HUES48 (cell line): ENCODE data around the gene VPS16.
"Not testable (repeated sequence)": the region's sequence is repeated elsewhere in the genome, so short reads cannot be mapped to it uniquely, and the experiment has no call there.

Experiments used
- H3K27ac ChIP-seq: one replicate; pipeline ENCODE4 v1.7.0; 2013; ENCODE audit warnings: low read depth, low read length, inconsistent platforms
- H3K27me3 ChIP-seq: 2 replicates; pipeline ENCODE4 v1.6.1; 2013; ENCODE audit warnings: mild to moderate bottlenecking, low read length; ENCODE audit not compliant: control insufficient read depth, insufficient read depth
- H3K36me3 ChIP-seq: 2 replicates; pipeline ENCODE4 v1.6.1; 2013; ENCODE audit warnings: low read length; ENCODE audit not compliant: control insufficient read depth, insufficient read depth
- H3K4me1 ChIP-seq: 2 replicates; pipeline ENCODE4 v1.6.1; 2013; ENCODE audit warnings: mild to moderate bottlenecking, low read length; ENCODE audit not compliant: control insufficient read depth, insufficient read depth
- H3K4me3 ChIP-seq: 2 replicates; pipeline ENCODE4 v1.5.1; 2013; ENCODE audit warnings: mild to moderate bottlenecking, low read depth, low read length
- H3K9ac ChIP-seq: 2 replicates; pipeline ENCODE4 v1.6.1; 2013; ENCODE audit warnings: mild to moderate bottlenecking, low read depth, low read length, moderate library complexity
- H3K9me3 ChIP-seq: 2 replicates; pipeline ENCODE4 v1.6.1; 2013; ENCODE audit warnings: low read length; ENCODE audit not compliant: control insufficient read depth, insufficient read depth

VPS16 gene

DNA sequence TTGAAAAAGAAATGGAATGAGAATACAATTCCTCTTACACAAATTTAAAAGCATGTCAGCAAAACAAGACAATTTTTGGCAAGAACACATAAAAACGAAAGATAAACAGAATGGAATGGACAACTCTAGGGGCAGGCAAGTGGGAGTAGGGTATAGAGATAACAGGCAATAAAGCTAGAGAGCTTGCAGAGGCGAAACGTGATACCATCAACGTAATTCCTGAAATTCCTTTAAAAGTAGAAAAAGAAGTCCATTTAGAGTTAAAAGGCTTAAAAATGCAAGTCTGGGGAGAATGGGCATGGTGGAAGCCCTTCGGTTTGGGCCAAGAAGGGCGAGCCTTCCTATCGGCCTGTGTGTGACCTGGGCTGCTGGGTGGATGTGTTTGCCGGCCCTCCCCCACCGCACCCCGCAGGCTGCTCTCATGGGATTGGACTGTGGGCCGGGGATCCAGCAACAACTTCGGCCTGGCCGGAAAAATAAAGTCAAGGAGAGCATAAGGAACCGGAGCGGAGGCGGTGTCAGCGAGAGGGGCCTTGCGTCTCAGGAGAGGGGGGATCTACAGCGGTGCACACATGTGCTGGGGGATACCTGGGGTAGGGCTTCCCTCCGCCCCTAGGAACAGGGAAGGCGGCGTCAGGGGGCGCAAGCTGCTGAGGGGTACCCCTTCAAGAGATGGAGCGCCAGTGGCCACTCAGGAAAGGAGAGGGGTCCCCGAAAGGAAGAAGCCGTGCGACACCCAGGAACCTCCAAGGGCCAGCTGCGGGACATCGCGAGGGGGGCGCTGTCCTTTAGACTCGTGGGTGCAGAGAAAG, 20.3 kb upstream of the VPS16 start:
- Histone ChIP-seq H3K4me1 (peaks cover 10% of the 10 kb centered on the region), H3K4me3 (peak overlapping the region; percentile 10), H3K27me3 (peaks cover 49% of the 10 kb centered on the region)

DNA sequence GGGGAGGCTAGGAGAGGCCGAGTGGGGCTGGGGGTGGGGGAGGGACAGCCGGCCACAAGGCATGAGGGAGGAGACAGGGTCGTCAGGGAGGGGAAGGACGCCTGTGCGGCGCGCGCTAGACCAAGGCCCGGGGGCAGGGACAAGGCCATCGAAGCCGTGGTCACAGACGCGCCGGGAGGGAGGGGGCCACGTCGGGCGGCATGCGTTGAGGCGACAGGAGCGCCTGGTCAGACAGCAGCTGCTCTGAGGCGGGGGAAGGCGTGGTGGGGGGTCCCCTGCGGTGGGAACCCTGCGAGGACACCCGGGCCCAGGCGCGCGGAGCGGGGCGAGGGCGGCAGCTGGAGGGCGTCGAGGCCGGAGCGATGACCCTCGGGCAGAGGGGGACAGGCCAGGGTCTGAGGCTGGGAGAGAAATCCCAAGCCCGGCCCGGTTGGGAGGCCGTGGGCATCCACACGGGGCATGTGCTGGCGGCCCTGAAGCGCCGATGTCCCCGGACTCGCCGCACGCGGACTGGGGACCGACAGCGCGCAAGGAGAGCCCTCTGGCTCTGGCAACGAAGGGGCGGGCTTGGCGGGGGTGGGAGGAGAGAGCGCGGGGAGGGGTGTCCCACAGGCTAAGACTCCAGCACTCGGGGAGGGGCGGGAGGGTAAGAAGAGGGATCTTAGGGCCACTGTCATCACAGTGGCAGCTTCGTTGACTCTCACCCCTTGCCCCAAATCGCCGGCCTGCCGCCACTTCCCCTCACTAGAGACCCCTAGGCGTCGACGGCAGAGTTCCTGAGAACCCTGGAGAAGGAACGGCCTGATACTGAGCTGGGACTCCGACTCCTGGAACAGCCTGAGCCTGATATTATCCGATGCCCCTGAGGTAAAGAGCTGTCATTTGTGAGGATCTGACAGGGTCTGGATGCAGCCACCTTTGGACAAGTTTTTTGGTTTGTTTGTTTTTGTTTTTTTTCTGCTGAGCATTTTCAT, 19.4 kb upstream of the VPS16 start:
- no peaks in the 10 kb centered on the region for H3K36me3 ChIP-seq
- no peak overlapping the region for H3K9ac ChIP-seq
- peak overlapping the region; percentile 39; the same call in 1 of the 2 replicates for H3K4me3 ChIP-seq
- peaks cover 10% of the 10 kb centered on the region for H3K4me1 ChIP-seq
- peaks cover 52% of the 10 kb centered on the region for H3K27me3 ChIP-seq
- no peaks in the 10 kb centered on the region for H3K9me3 ChIP-seq
- no peak overlapping the region for H3K27ac ChIP-seq

More for the DNA sequence above, 20.3 kb upstream of the VPS16 start:
- Histone ChIP-seq H3K27ac (no peak overlapping the region), H3K9ac (no peak overlapping the region), H3K9me3 (no peaks in the 10 kb centered on the region), H3K36me3 (no peaks in the 10 kb centered on the region)

DNA sequence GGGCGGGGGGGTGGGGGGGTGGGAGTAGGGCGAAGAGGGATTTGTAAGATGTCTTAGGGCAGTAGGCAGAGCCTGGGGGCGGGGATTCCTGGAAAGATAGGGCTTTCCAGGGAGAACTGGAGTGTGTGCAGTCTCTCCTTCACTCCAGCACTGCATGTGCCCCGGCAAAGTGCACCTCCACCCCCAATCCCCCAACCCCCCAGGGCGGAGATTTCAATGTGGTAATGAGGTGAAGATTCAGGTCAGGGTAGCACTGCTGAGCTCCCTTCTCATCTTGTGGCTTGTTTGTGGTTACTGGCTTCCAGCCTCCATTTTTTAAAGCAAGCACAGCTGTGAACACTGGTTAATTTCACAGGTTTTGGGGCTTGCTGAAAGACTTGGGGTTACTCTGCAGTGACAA, 18.5 kb upstream of the VPS16 start:
- Histone ChIP-seq H3K27me3 (peaks cover 52% of the 10 kb centered on the region), H3K9ac (no peak overlapping the region)

DNA sequence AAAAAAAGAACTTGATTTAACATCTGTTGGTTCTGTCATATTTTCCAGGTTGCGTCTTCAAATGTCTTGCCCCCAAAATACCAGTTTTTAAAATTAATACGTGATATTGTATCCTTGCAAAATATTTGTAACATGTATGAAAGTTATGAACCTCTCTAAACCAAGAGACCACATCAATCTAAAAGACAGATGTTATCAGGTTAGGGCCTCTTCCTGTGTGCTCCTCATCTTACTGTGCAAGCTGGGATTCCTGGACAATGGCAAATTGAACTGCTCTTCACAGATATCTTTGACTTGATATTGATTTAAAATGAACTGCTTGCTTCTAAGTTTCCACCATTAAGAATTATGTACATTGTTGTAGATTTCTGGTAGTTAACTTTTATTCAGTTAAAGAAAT, 14.8 kb upstream of the VPS16 start:
- H3K9ac ChIP-seq: no peak overlapping the region
- no peaks in the 10 kb centered on the region for H3K36me3 ChIP-seq
- no peaks in the 10 kb centered on the region for H3K4me1 ChIP-seq
- no peak overlapping the region for H3K27ac ChIP-seq
- H3K27me3 ChIP-seq: peaks cover 41% of the 10 kb centered on the region
- H3K9me3 ChIP-seq: no peaks in the 10 kb centered on the region
- H3K4me3 ChIP-seq: no peak overlapping the region

More for the DNA sequence above, 18.5 kb upstream of the VPS16 start:
- Histone ChIP-seq H3K27ac (no peak overlapping the region), H3K4me3 (peak overlapping the region; percentile 35; the same call in 1 of the 2 replicates), H3K36me3 (no peaks in the 10 kb centered on the region), H3K9me3 (no peaks in the 10 kb centered on the region), H3K4me1 (peaks cover 10% of the 10 kb centered on the region)

DNA sequence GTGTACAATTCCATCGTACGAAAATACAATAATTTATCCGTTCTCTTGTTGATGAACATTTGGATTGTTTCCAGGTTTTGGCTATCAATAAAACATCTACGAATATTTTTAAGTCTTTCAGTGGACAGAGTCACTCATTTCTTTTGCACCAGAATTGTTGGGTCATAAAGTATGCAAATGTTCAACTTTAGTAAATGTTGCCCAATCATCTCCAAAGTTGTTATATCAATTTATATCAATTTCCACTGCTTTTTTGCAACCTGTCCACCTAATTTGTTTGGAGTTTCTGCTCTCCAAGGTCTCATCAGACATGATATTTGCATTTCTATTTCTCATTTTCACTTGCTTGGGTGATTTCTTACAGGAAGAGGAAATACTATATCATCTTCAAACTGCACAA, 13.9 kb upstream of the VPS16 start:
- H3K27ac ChIP-seq: no peak overlapping the region
- no peak overlapping the region for H3K4me3 ChIP-seq
- peaks cover 32% of the 10 kb centered on the region for H3K27me3 ChIP-seq
- H3K9me3 ChIP-seq: no peaks in the 10 kb centered on the region
- no peaks in the 10 kb centered on the region for H3K36me3 ChIP-seq
- H3K9ac ChIP-seq: no peak overlapping the region
- no peaks in the 10 kb centered on the region for H3K4me1 ChIP-seq

DNA sequence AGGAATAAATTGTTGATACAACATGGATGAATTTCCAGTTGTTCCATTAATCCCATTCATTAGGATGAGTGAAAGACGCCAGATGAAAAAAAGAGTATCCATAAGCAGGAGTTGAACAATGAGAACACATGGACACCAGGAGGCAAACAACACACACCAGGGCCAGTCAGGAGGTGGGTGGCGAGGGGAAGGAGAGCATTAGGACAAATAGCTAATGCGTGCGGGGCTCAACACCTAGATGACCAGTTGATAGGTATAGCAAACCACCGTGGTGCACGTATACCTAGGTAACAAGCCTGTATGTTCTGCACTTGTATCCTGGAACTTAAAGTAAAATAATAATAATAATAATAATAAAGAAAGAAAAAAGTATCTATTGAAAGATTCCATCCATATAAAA, 11.2 kb upstream of the VPS16 start:
- H3K27me3 ChIP-seq: peaks cover 25% of the 10 kb centered on the region
- no peaks in the 10 kb centered on the region for H3K9me3 ChIP-seq
- H3K4me1 ChIP-seq: no peaks in the 10 kb centered on the region
- H3K27ac ChIP-seq: no peak overlapping the region
- H3K9ac ChIP-seq: no peak overlapping the region
- no peak overlapping the region for H3K4me3 ChIP-seq
- no peaks in the 10 kb centered on the region for H3K36me3 ChIP-seq

DNA sequence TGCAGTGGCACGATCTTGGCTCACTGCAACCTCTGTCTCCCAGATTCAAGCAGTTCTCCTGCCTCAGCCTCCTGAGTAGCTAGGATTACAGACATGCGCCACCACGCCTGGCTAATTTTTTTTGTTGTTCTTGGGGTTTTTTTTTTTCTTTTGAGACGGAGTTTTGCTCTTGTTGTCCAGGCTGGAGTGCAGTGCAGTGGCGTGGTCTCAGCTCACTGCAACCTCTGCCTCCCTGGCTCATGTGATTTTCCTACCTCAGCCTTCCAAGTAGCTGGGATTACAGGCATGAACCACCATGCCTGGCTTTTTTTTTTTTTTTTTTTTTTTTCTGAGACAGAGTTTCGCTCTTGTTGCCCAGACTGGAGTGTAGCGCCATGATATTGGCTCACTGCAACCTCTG, 9.3 kb upstream of the VPS16 start:
- H3K9me3 ChIP-seq, H3K4me1 ChIP-seq, H3K36me3 ChIP-seq, H3K4me3 ChIP-seq, H3K9ac ChIP-seq, H3K27ac ChIP-seq: not testable (repeated sequence)
- peaks cover 22% of the 10 kb centered on the region for H3K27me3 ChIP-seq

DNA sequence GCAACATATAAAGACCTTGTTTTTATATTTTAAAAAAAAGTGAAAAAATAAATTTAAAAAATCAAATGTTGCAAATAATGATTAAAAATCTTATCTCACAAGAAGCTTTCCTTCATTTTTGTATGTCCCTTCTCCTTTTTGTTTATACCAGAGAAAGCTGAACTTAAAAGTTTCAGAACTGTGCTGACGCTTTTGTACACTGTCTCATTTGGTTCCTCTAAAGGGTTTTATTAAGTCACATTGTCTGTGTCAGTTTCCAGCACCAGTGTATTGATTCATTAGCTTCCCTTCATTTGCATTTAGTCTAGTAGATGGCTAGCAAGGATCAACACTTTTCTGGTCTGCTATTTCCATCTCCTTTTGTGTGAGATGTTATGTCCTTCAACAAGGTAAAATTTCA, 6.8 kb upstream of the VPS16 start:
- Histone ChIP-seq H3K4me3 (no peak overlapping the region), H3K4me1 (no peaks in the 10 kb centered on the region), H3K36me3 (no peaks in the 10 kb centered on the region), H3K9ac (no peak overlapping the region), H3K27ac (no peak overlapping the region), H3K9me3 (no peaks in the 10 kb centered on the region), H3K27me3 (peaks cover 6% of the 10 kb centered on the region; the same call in 1 of the 2 replicates)

DNA sequence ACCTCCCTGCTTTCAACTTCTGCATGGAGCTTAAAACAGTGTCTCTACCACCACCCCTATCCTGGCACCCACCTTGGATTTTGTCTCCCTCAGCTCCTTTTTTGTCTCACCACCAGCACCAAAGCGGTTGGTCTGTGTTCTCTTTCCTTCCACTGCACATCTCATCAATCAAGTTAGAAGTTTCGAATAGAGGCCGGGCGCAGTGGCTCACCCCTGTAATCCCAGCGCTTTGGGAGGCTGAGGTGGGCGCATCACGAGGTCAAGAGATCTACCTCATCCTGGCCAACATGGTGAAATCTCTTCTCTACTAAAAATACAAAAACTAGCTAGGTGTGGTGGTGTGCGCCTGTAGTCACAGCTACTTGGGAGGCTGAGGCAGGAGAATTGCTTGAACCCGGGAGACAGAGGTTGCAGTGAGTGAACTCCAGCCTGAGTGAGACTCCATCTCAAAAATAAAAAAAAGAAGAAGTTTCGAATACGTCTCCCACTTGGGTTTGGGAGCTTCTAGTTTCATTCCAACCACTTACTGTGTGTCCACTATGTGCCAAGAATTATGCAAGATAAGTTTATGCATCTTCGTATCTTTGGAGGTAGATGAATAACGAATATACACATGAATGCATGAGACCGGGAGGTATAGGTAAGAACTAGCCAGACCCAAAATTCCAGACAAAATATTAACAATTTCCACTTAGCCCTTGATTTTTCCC, 6.0 kb upstream of the VPS16 start:
- Histone ChIP-seq H3K9me3 (no peaks in the 10 kb centered on the region), H3K9ac (no peak overlapping the region), H3K27me3 (peaks cover 5% of the 10 kb centered on the region), H3K4me3 (no peak overlapping the region), H3K27ac (no peak overlapping the region), H3K4me1 (no peaks in the 10 kb centered on the region), H3K36me3 (no peaks in the 10 kb centered on the region)

DNA sequence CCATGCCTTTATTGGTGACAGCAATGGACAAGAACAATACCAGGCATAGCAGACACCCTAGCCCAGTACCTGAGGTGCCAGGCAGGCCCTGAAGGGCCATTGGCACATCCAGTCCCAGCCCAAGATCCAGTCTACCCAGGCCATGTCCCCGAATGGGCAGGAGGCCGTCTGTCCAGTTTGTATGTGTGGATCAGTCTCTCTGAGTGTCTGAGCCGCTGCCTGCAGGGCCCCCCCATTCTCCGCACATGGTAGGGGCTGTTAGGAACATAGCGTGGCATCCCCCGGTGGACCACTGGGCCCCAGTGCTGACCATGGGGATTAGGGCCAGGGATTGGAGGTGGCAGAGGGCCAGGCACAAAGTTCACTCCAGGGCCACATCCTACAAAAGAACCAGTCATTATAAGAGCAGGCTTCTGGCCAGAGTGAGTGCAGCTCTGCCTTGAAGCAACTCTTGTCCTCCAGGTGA, 5.2 kb upstream of the VPS16 start:
- no peak overlapping the region for H3K9ac ChIP-seq
- no peaks in the 10 kb centered on the region for H3K36me3 ChIP-seq
- H3K27ac ChIP-seq: no peak overlapping the region
- no peak overlapping the region for H3K4me3 ChIP-seq
- H3K27me3 ChIP-seq: peaks cover 14% of the 10 kb centered on the region
- H3K4me1 ChIP-seq: no peaks in the 10 kb centered on the region
- H3K9me3 ChIP-seq: no peaks in the 10 kb centered on the region
